ENCODE measurements around the gene CDO1. TPM values are rescaled to one million over a fixed set of nuclear protein-coding genes. Genes with fewer than 3 reads are reported as not detected.
"Not testable (repeated sequence)": the region's sequence is repeated elsewhere in the genome, so short reads cannot be mapped to it uniquely, and the experiment has no call there.

The CDO1 gene
- total RNA-seq, 2 experiments from 2014 or later = 0.19 to 0.34 TPM

GRCh38 chr5:115831163-115831768 is 14.8 kb upstream of the CDO1 start:
- ATAC-seq (ENCODE audit: poor library complexity) (peak; percentile 79), DNase-seq (peak in 4 of 14 experiments; percentile 28 to 68 (median 62))
- peak; percentile 80 for TF ChIP-seq CTCF (IDR thresholded peaks at IDR 0.05)
- peak overlapping the region; percentile 6 for H3K27ac Mint-ChIP-seq
- no peak overlapping the region for H3K4me3 Mint-ChIP-seq
- H3K36me3 ChIP-seq (ENCODE audit: insufficient read depth, low read length) = peaks cover 75% of the 10 kb centered on the region
- H3K4me1 ChIP-seq (ENCODE audit: insufficient read depth, low read length) = no peaks in the 10 kb centered on the region
- no peak overlapping the region for H3K4me3 ChIP-seq (ENCODE audit: low read length)
- peaks cover 93% of the 10 kb centered on the region for H3K36me3 Mint-ChIP-seq (ENCODE audit: low read depth)
- ChIA-PET CTCF (interaction anchor here (1.5 to 2.4 kb wide), 4 partner anchors 12 to 201 kb away, joined by 4 to 10 read pairs (median 8); no protein-coding TSS in a partner anchor), POLR2A (interaction anchor here (0.9 kb wide), 1 partner anchor 197 kb away, joined by 6 read pairs; no protein-coding TSS in a partner anchor)
- no peaks in the 10 kb centered on the region for H3K27me3 Mint-ChIP-seq
- H3K9me3 ChIP-seq (ENCODE audit: control insufficient read depth in 1 of 2, insufficient read depth in 1 of 2, low read length in 2 of 2) = no peaks in the 10 kb centered on the region
- no peak overlapping the region for H3K27ac ChIP-seq (ENCODE audit: low read depth in 1 of 2, low read length in 2 of 2)
- peaks cover 9% of the 10 kb centered on the region for H3K4me1 Mint-ChIP-seq (ENCODE audit: low read depth)
- H3K9me3 Mint-ChIP-seq = peaks cover 4% of the 10 kb centered on the region
- no peaks in the 10 kb centered on the region for H3K27me3 ChIP-seq (ENCODE audit: control insufficient read depth in 1 of 2, insufficient read depth in 2 of 2, low read length in 2 of 2)
- intact Hi-C loops (cut with DNase I, micrococcal nuclease) = no loop called here

GRCh38 chr5:115829913-115830312 is 13.5 kb upstream of the CDO1 start:
- Mint-ChIP-seq H3K4me1 (ENCODE audit: low read depth) (peaks cover 5% of the 10 kb centered on the region), H3K9me3 (peaks cover 6% of the 10 kb centered on the region), H3K27ac (no peak overlapping the region), H3K36me3 (ENCODE audit: low read depth) (peaks cover 80% of the 10 kb centered on the region), H3K4me3 (no peak overlapping the region), H3K27me3 (no peaks in the 10 kb centered on the region)
- Histone ChIP-seq H3K27ac (ENCODE audit: low read depth in 1 of 2, low read length in 2 of 2) (no peak overlapping the region), H3K36me3 (ENCODE audit: insufficient read depth, low read length) (peaks cover 61% of the 10 kb centered on the region), H3K4me3 (ENCODE audit: low read length) (no peak overlapping the region), H3K4me1 (ENCODE audit: insufficient read depth, low read length) (no peaks in the 10 kb centered on the region), H3K9me3 (ENCODE audit: control insufficient read depth in 1 of 2, insufficient read depth in 1 of 2, low read length in 2 of 2) (no peaks in the 10 kb centered on the region), H3K27me3 (ENCODE audit: control insufficient read depth in 1 of 2, insufficient read depth in 2 of 2, low read length in 2 of 2) (no peaks in the 10 kb centered on the region)
- intact Hi-C loops (cut with DNase I, micrococcal nuclease) = no loop called here
- no peak for TF ChIP-seq CTCF (IDR thresholded peaks at IDR 0.05)
- CTCF ChIA-PET = no interaction called here
- POLR2A ChIA-PET = no interaction called here
- ATAC-seq (ENCODE audit: poor library complexity) (no peak), DNase-seq (no peak)

GRCh38 chr5:115825948-115826347 is 9.5 kb upstream of the CDO1 start:
- H3K27me3 ChIP-seq (ENCODE audit: control insufficient read depth in 1 of 2, insufficient read depth in 2 of 2, low read length in 2 of 2) = peaks cover 0 to 4% of the 10 kb centered on the region in 2 experiments
- ChIA-PET CTCF (no interaction called here), POLR2A (no interaction called here)
- Mint-ChIP-seq H3K27ac (no peak overlapping the region), H3K27me3 (peaks cover 2% of the 10 kb centered on the region), H3K4me1 (ENCODE audit: low read depth) (peaks cover under 1% of the 10 kb centered on the region), H3K36me3 (ENCODE audit: low read depth) (peaks cover 40% of the 10 kb centered on the region), H3K4me3 (no peak overlapping the region), H3K9me3 (peaks cover 12% of the 10 kb centered on the region)
- no peak for TF ChIP-seq CTCF (IDR thresholded peaks at IDR 0.05)
- no peak for DNase-seq
- no peaks in the 10 kb centered on the region for H3K9me3 ChIP-seq (ENCODE audit: control insufficient read depth in 1 of 2, insufficient read depth in 1 of 2, low read length in 2 of 2)
- intact Hi-C loops (cut with DNase I, micrococcal nuclease) = no loop called here
- H3K4me3 ChIP-seq (ENCODE audit: low read length) = no peak overlapping the region
- no peak for ATAC-seq (ENCODE audit: poor library complexity)
- peaks cover 31% of the 10 kb centered on the region for H3K36me3 ChIP-seq (ENCODE audit: insufficient read depth, low read length)
- no peaks in the 10 kb centered on the region for H3K4me1 ChIP-seq (ENCODE audit: insufficient read depth, low read length)
- H3K27ac ChIP-seq (ENCODE audit: low read depth in 1 of 2, low read length in 2 of 2) = no peak overlapping the region

GRCh38 chr5:115824983-115825382 is 8.5 kb upstream of the CDO1 start:
- Mint-ChIP-seq H3K27me3 (peaks cover 11% of the 10 kb centered on the region), H3K36me3 (ENCODE audit: low read depth) (peaks cover 33% of the 10 kb centered on the region), H3K9me3 (peaks cover 12% of the 10 kb centered on the region)
- H3K27ac Mint-ChIP-seq; H3K4me1 Mint-ChIP-seq (ENCODE audit: low read depth); CTCF ChIA-PET; POLR2A ChIA-PET; DNase-seq; intact Hi-C loops (cut with DNase I, micrococcal nuclease); H3K9me3 ChIP-seq (ENCODE audit: control insufficient read depth in 1 of 2, insufficient read depth in 1 of 2, low read length in 2 of 2); ATAC-seq (ENCODE audit: poor library complexity); H3K4me3 Mint-ChIP-seq; H3K4me3 ChIP-seq (ENCODE audit: low read length); H3K27ac ChIP-seq (ENCODE audit: low read depth in 1 of 2, low read length in 2 of 2); H3K4me1 ChIP-seq (ENCODE audit: insufficient read depth, low read length); H3K27me3 ChIP-seq (ENCODE audit: control insufficient read depth in 1 of 2, insufficient read depth in 2 of 2, low read length in 2 of 2): not testable (repeated sequence)
- peaks cover 23% of the 10 kb centered on the region for H3K36me3 ChIP-seq (ENCODE audit: insufficient read depth, low read length)

Data from CD4-positive, alpha-beta T cell (primary cell).